Activated CD4-positive, CD25-positive, alpha-beta regulatory T cell treated with anti-CD3 and anti-CD28 coated beads, Interleukin-2, amount 50 U/mL, for 16 hours (primary cell): Measurements from ENCODE around the gene UGT1A6.

ENCODE experiments used
- DNase-seq: peaks from one replicate; pipeline ENCODE4 v3.0.0-alpha.2; 2020; ENCODE audit warnings: low read depth, low spot score

The UGT1A6 gene

DNA sequence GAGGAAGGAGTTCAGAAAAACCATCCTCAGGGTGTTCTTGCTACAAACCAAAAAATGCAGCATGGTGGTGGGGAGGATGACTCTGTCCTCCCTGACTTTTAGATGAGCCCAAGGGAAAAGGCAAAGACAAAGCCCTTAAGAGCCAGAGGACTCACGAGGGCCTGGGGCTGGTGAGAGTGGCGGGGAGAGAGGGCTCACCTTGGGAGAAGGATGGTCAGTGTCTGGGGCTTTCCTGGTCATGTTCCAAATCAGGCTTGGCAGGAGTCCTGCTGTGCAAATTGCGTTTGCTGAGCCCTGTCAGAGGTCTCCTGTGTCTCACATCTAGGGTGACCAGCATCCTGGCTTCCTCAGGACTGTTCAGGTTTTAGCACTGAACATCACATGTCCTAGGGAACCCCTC, 72.1 kb downstream of the UGT1A6 start:
- DNase-seq, result no peak

DNA sequence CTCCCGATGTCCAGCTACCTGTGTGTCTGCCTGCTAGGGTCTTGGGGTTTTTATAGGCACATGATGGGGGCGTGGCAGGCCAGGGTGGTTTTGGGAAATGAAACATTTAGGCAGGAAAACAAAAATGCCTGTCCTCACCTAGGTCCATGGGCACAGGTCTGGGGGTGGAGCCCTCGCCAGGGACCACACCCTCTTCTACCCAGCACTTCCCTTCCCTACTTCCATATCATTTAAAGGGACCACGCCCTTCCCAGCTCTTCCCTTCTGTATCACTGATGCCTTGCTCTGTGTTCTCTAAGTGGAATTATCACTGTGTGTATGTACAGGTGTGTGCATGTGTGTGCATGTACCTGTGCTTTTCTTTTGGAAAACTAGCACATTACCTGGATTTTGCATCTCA, 73.7 kb downstream of the UGT1A6 start:
- DNase-seq, result no peak

DNA sequence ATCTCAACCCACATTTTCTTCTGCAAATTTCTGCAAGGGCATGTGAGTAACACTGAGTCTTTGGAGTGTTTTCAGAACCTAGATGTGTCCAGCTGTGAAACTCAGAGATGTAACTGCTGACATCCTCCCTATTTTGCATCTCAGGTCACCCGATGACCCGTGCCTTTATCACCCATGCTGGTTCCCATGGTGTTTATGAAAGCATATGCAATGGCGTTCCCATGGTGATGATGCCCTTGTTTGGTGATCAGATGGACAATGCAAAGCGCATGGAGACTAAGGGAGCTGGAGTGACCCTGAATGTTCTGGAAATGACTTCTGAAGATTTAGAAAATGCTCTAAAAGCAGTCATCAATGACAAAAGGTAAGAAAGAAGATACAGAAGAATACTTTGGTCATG, 75.4 kb downstream of the UGT1A6 start:
- no peak for DNase-seq

DNA sequence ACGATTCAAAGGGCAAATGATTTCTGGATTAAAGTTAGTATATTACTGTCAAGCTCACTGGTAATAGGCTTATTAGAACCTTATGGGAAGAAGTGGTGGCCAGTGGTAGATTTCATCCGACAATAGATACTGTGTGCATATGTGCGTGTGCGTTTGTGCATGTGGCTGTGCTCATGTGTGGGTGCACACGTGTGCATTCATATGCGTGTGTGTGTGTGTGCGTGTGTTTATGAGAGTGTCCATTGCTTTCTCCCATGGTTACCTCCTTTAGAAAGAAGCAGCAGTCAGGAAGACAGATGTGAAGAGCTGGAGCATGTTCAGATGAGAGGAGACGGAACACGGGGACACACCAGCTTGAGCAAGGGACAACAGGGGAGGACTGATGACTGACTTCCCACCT, 76.6 kb downstream of the UGT1A6 start:
- DNase-seq, result no peak

DNA sequence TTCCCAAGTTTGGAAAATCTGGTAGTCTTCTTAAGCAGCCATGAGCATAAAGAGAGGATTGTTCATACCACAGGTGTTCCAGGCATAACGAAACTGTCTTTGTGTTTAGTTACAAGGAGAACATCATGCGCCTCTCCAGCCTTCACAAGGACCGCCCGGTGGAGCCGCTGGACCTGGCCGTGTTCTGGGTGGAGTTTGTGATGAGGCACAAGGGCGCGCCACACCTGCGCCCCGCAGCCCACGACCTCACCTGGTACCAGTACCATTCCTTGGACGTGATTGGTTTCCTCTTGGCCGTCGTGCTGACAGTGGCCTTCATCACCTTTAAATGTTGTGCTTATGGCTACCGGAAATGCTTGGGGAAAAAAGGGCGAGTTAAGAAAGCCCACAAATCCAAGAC, 79.5 kb downstream of the UGT1A6 start:
- no peak for DNase-seq

DNA sequence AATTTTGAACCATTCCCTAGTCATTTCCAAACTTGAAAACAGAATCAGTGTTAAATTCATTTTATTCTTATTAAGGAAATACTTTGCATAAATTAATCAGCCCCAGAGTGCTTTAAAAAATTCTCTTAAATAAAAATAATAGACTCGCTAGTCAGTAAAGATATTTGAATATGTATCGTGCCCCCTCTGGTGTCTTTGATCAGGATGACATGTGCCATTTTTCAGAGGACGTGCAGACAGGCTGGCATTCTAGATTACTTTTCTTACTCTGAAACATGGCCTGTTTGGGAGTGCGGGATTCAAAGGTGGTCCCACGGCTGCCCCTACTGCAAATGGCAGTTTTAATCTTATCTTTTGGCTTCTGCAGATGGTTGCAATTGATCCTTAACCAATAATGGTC, 79.9 kb downstream of the UGT1A6 start:
- DNase-seq, result no peak

DNA sequence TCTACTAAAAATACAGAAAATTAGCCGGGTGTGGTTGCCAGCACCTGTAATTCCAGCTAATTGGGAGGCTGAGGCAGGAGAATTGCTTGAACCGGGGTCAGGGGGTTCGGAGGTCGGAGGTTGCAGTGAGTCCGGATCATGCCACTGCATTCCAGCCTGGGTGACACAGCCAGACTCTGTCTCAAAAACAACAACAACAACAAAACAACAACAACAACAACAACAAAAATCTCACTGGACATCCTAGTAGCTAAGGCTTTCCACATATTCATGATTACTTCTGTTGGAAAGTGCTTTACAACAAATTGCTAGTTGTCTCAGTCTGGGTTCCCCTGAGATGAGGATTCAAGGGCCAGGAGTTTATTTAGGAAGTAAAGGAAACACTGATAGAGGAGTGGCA, 81.2 kb downstream of the UGT1A6 start:
- no peak for DNase-seq

DNA sequence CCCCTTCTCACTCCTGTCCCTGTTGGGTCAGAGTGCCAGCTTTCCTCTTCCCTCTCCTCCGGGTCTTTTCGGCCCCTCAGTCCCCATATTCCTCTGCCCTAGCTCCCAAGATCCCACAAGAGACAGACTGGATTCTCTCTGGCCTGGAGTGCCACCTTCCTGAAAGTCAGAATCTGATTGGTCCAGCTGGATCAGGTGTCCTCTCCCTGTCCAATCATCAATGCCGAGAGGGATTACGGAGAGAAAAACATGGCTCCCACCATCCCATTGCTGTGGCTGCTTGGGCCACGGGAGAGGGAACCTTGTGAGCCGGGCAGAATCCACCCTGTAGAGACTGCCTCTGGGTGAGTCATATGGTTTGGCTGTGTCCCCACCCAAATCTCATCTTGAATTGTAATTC, 82.7 kb downstream of the UGT1A6 start:
- DNase-seq, result no peak

DNA sequence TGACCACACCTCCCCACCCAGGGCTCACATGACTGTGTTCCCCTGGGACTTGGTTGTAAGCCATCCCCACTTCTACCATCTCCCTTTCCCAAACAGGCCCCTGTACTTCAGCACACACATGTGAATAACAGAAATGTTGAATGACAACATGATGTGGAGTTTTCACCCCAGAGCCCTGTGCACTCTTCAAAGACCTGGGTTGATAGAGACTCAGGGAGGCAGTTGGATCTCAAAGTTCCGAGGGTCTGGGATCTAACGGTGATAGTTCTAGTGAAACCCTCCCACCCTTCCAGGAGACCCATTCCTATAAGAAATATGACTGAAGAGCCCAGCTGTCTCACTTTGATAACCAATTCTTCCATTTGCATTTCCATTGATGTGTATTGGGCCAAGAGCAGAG, 85.3 kb downstream of the UGT1A6 start, which contains the start of gene MROH2A:
Gene MROH2A, plus strand, starts transcription at position 301 of the 400 bp plus-strand sequence. CDS start 1,029 bp downstream, outside the sequence.
- DNase-seq, result no peak

DNA sequence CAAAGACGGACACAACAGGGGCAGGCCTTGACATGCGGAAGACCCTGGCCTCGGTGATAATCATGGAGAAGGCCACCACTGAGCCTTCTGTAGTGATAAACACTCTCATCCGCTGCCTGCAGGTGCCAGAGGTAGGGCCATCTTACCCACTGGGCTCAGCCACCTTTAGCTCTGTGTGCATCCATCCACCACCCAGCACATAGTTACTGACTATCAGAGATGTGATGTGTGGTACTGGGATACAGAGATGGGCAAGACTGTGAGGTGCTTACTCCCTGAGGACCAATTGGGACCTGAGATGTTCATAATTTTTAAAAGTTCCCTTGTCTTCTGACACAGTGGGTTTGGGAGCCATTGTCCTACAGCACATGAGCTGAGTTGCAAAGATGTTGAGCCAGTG, 87.0 kb downstream of the UGT1A6 start:
- no peak for DNase-seq

DNA sequence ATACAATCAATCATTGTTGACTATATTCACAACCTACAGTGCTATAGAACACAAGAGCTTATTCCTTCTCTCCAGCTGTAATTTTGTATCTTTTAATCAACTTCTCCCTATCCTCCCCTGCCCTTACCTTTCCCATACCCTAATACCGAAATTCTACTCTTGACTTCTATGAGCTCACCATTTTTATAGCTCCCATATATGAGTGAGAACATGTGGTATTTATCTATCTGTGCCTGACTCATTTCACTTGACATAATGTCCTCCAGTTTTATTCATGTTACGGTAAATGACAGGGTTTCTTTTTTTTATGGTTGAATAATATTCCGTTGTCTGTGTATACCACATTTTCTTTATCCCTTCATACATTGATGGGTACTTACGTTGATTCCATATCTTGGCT, 88.1 kb downstream of the UGT1A6 start:
- DNase-seq, result no peak

DNA sequence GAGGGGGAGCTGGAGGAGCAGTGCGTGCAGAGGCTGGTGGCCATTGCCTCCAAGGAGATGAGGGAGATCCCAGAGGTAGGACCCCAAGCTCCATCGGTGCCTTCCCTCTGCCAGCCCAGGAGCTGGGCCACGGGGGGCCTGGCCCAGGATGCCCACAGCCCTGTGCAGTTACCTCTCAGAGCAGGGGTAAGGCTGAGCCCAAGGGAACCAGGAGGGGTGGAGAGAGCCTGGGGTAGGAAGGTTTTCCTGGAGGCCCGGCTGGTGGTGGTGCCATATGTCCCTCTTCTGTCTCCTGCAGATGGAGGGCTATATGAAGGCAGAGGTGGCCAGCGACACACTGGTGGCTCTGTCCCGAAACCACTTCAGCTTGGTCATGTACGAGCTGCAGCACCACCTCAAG, 96.9 kb downstream of the UGT1A6 start:
- no peak for DNase-seq

DNA sequence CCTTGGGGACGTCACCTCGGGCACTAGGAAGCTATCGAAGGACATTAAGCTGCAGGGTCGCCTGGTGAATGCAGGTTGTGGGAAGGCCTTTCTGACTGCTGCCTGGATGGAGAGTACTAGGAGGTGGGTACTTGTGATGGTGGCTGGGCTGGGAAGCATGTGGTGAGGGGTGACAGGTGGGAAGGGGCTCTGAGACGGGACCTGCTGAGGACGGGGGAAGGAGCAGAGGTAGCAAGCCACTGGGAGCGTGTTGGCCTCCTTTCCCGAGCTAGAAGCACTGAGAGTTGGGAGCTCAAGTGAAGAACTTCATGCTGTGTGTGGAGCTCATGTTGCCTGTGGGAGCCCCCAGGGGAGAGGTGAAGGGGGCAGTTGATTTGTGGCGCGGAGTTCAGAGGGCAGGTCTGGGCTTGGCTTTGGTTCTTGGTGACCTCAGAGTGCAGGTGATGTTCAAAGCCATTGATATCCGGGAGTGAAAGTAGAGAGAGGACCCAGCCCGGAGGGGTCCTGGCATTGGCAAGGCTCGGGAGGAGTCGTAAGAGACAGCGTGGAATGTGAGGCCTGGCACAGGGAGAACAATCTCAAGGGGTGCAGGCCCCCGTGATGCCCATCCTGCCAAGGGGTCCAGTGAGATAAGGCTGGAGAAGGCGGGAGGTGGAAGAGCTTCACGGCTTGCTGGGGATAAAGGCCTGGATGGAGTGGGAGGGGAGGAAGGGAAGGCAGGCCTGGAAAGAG, 98.6 kb downstream of the UGT1A6 start:
- DNase-seq, result no peak

DNA sequence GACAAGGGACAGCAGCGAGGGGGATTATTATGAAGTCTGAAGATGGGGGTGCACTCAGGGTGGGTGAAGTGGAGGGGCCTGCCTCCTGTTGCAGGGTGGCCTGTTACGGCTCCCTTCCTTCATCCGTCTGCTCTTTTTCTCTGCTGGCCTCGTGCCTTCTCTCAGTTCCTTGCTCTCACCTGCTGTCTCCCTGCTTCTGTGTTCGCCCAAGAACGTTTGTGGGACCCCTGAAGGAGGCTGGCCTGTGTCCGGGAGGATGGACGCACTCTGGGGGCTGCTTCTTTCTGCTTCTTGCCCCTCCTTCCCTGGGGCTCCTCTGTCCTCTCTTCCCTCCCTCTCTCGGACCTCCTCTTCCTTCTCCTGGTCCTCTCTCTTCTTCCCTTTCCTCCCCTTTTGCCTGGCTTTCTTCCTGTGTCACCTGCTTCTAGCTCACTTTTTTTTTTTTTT, 99.2 kb downstream of the UGT1A6 start:
- DNase-seq, result no peak

DNA sequence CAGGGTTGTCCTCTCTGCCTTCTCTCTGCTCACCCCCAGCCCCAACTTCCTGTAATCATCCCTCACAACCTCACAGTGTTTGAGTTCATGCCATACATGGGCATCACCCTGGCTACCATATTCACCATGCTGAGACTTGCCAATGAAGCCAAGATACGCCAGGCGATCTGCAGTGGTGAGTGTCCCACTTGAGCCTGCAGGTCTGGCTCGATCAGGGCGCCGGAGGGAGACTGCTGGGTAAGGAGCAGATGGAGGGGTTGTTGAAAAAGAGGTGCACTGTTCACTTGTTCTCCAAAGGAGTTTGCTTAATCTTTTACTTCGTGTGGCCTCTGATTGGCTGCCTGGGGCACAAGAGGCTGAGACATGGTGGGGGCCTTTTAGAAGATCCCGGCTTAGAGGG, 100.0 kb downstream of the UGT1A6 start:
- DNase-seq, result no peak

DNA sequence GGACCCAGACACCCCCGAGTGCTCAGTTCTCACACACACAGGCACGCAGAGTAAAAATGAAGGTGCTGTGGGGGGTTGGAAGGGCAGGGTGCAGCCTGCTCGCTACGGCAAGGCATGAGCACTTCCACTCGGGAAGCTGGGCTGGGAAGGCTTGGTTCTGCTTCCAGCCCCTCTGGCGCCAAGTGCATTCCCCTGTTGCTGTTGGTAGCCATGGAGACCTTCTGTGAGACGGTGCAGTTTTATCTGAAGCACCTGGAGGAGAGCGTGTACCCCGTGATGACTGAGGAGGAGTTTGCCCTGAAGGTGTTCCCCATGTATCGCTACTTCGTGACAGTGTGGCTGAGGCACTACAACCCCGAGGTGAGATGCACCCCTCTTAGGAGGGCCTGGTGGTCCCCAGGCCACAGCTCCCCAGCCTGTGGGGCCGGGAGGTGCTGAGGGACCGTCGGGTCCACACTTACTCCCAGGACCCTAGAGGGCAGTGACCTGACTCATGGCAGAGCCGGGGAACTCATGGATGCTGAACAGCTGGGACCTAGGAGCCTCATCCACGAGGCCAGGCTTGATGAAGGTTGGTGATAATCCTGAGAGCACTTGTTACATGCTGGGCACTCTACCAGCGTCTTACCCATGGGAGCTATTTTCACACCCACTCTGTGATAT, 100.9 kb downstream of the UGT1A6 start:
- no peak for DNase-seq

DNA sequence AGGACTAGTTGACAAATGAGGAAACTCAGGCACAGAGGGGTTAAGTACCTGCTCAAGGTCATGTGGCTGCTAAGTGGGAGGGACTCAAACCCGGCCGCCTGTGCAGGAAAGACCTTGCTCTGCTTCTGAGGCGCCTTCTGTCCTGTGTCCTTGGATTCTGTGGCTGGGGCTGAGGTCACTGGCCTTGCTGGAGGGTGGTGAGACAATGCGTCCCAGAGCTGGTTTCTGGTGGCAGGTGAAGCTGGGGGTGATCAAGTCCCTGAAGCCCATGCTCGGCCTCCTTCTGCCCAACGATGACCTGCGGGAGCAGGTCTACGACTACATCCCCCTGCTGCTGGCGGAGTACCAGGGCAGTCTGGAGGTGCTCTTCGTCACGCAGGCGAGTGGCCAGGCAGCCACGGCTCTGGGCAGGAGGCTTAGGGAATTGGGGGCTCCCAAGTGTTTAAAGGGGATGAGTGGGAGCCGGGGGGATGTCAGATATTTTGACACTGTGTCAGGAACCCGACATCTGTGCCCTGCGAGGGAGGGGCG, 101.5 kb downstream of the UGT1A6 start:
- no peak for DNase-seq

DNA sequence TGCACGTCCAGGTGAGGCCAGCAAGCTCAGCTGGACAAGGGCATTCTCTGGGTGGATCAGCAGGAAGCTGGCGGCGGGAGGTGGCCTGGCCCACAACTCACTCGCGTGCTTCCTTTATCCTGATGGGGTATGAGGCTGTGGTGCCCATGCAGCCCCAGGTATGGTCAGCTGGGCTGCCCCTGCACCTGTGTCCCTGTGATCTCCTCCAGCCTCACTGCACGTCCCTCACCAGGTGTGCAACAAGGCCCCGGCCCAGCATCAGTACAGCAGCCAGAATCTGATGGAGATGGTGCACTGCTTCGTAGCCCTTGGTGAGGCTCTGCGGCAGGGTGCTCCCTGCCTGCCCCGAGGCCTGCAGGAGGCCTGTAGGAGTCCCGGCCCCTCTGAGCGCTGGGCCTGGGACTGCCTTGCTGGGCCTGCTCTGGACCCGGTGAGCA, 103.1 kb downstream of the UGT1A6 start:
- DNase-seq, result no peak

DNA sequence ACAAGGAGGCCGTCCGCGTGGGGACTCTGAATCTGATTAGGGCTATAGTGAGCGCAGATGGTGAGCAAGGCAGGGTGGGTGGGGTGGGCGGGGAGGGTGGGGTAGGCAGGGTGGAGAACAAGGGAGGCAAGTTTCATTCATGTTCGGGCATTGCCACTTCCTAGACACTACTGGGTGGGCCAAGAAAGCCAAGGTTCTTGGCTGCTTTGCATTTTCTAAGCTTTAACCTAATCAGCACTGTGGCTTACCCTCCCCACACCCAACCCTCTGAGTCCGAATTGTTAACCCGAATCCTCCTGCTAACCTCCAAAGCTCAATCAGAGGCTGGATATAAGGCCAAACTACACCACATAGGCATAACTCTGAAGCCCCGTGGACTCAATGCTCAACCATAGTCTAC, 103.6 kb downstream of the UGT1A6 start:
- no peak for DNase-seq

DNA sequence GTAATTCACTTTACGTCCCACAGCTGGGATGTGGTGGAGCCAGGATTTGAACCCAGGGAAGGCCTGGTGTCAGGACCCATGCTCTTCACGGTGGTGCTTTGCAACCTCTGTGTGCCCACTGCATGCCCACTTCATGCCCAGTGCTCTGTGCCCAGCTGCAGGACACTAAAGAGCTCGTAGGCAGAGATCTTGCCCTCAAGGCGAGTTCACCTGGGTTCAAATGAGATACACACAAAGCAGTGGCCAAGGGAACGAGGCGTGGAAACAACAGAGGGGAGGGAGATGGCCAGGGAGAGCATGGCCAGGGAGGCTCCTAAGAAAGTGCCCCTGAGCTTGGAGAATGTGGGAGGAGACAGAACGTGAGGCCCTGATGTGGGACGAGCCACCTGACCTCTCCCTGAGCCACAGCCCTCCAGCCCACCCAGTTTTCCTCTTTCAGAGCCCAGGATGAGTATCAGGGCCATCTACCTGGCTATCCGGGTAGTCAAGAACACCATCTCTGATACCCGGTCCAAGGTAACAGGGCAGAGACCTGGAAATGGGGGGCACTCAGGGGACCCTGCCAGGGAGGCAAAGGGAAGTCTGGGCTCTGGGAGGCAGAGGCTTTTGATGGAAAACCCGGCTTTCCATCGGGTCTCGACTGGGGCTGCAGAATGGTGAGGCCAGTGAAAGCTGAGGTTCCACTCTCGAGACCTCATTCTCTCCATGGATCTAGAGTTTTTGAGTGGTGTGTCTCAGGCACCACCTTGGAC, 105.8 kb downstream of the UGT1A6 start:
- no peak for DNase-seq

DNA sequence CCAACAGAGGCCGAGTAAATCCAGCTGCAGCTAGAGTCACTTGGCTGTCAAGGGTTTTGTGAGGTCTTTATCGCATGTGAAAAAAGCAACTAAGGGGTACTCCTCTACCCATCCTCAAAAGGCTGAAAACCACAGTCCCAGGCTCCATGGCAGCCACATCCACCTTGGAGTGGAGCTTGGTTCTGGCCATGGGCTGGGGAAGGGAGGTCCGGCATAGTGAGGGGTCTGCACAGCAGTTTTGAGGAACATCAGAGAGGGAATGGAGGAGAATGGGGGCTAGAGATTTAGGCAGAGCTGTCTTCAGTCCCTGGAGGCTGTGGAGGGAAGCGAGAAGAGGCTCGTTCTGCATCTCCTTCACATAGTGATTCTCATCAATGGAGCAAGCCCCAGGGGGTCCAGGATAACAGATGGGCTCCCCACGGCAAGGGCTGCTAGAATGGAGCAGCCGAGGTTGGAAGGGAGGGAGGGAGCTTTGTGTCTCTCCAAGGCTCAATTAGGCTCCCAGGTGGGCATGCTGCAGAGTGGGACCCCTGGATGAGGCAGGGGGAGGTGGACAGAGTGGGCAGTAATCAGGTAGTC, 106.5 kb downstream of the UGT1A6 start:
- no peak for DNase-seq

DNA sequence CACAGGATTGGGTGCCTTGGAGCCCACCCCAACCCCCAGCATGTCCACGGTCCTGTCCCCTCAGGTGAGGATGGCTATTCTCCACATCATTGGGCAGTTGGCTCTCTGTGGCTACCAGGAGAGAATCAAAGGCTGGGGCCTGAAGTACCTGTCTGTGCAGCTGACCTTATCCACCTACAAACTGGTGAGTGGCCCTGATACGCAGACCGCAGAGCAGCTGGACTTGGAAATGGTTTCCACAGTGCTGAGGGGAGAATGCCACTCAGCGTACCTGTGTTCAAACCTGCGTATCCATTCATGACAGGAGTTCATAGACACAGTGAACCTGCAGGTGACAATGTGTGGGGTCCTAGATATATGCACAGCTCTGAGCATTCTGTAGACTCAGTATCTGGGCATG, 107.0 kb downstream of the UGT1A6 start:
- DNase-seq, result no peak
